ENCODE measurements around the gene ZBTB32.
"Not testable (repeated sequence)": the region's sequence is repeated elsewhere in the genome, so short reads cannot be mapped to it uniquely, and the experiment has no call there.

The ZBTB32 gene

GRCh38 chr19:35704218-35704617 lies at the start of gene ZBTB32:
TSS of gene ZBTB32 (plus strand) at chr19:35704558. CDS start at chr19:35714627, 10,069 bp downstream.
- no peak for DNase-seq

- not testable (repeated sequence) for DNase-seq
Observed at GRCh38 chr19:35654828-35655227, 49.5 kb upstream of the ZBTB32 start.

GRCh38 chr19:35655600-35655999 lies 48.8 kb upstream of the ZBTB32 start:
- no peak for DNase-seq

- no peak for DNase-seq
Observed at GRCh38 chr19:35656700-35657099, 47.7 kb upstream of the ZBTB32 start.

- DNase-seq: no peak
Observed at GRCh38 chr19:35657904-35658700, 46.3 kb upstream of the ZBTB32 start.

GRCh38 chr19:35661995-35662340 lies 42.4 kb upstream of the ZBTB32 start:
- DNase-seq: no peak

GRCh38 chr19:35663981-35664380 lies 40.4 kb upstream of the ZBTB32 start:
- no peak for DNase-seq

GRCh38 chr19:35665157-35665556 lies 39.2 kb upstream of the ZBTB32 start:
- DNase-seq: no peak

GRCh38 chr19:35665604-35666003 lies 38.8 kb upstream of the ZBTB32 start:
- DNase-seq: no peak

- no peak for DNase-seq
Observed at GRCh38 chr19:35666251-35666913, 38.0 kb upstream of the ZBTB32 start, which contains the start of gene UPK1A. TSS of gene UPK1A (plus strand) at chr19:35666517. CDS start at chr19:35666813, 296 bp downstream.

- DNase-seq: no peak
Observed at GRCh38 chr19:35669566-35669965, 34.8 kb upstream of the ZBTB32 start.

GRCh38 chr19:35669974-35670373 lies 34.4 kb upstream of the ZBTB32 start:
- DNase-seq: peak in 1 of 2 experiments; percentile 40

- no peak for DNase-seq
Observed at GRCh38 chr19:35670686-35671085, 33.7 kb upstream of the ZBTB32 start.

GRCh38 chr19:35671818-35672217 lies 32.5 kb upstream of the ZBTB32 start:
- DNase-seq: no peak

- peak in 1 of 2 experiments; percentile 13 for DNase-seq
Observed at GRCh38 chr19:35673121-35673804, 31.1 kb upstream of the ZBTB32 start.

GRCh38 chr19:35675589-35676140 lies 28.7 kb upstream of the ZBTB32 start:
- no peak for DNase-seq

- DNase-seq: no peak
Observed at GRCh38 chr19:35689836-35690235, 14.5 kb upstream of the ZBTB32 start.

GRCh38 chr19:35691106-35691505 lies 13.3 kb upstream of the ZBTB32 start:
- DNase-seq: not testable (repeated sequence)

GRCh38 chr19:35692010-35692409 lies 12.3 kb upstream of the ZBTB32 start:
- DNase-seq: no peak

- DNase-seq: no peak
Observed at GRCh38 chr19:35693422-35693821, 10.9 kb upstream of the ZBTB32 start.

GRCh38 chr19:35693835-35694599 lies 10.3 kb upstream of the ZBTB32 start:
- DNase-seq: peak; percentile 78 to 87

- DNase-seq: no peak
Observed at GRCh38 chr19:35695895-35696422, 8.4 kb upstream of the ZBTB32 start.
